ENCODE results near the gene PCBP1. TPM values are rescaled to one million over a fixed set of nuclear protein-coding genes. Genes with fewer than 3 reads are reported as not detected.

The PCBP1 gene
- total and polyA plus RNA-seq, 2 donors, result 45.9 to 361 TPM

DNA sequence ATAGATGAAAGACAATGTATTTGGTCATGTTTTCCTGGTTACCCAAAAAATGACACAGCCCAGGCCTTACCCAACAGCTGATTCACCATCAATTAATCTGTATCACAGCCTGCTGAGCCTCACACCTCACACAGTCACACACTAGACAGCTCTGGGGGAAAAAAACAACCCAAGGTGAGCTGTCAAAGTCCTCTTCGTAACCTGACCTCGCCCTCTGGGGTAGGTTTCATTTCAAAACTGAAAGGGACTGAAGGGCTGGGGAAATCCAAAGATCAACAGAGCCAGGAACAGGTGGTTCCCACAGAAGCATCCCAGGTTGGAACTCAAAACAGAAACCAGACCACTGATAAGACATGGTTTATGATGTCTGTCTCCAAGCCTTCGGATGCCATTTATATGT, 18.2 kb upstream of the PCBP1 start:
- Histone ChIP-seq H3K4me1 (ENCODE audit: control insufficient read depth in 2 of 2, insufficient read depth in 2 of 2, low read length in 2 of 2) (peaks cover 0 to 29% of the 10 kb centered on the region in 2 donors), H3K9me3 (ENCODE audit: control insufficient read depth in 2 of 2, insufficient read depth in 1 of 2, low read length in 1 of 2) (no peaks in the 10 kb centered on the region), H3K36me3 (ENCODE audit: control insufficient read depth in 2 of 2, insufficient read depth in 2 of 2, low read length in 1 of 2) (peaks cover 20 to 36% of the 10 kb centered on the region in 2 donors), H3K27ac (ENCODE audit: low read depth in 1 of 2, low read length in 1 of 2) (peak overlapping the region; percentile 46 to 74), H3K4me3 (ENCODE audit: low read length in 2 of 2) (no peak overlapping the region), H3K27me3 (ENCODE audit: control insufficient read depth in 2 of 2, insufficient read depth in 1 of 2, low read length in 1 of 2) (no peaks in the 10 kb centered on the region)
- 88% methylated on average over 3 of the region's 3 CpGs for WGBS
- peak in 3 of 9 donors; percentile 19 to 60 (median 25) for DNase-seq (ENCODE audit: low read depth in 6 of 9, low spot score in 9 of 9)

- H3K27ac ChIP-seq (ENCODE audit: low read depth in 1 of 2, low read length in 1 of 2), result peak overlapping the region; percentile 70 to 72
- WGBS, result 75% methylated on average over 13 of the region's 13 CpGs
Measured at GRCh38 chr2:70070542-70071268, 16.6 kb upstream of the PCBP1 start.

GRCh38 chr2:70073493-70073892, 13.8 kb upstream of the PCBP1 start:
- H3K36me3 ChIP-seq (ENCODE audit: control insufficient read depth in 2 of 2, insufficient read depth in 2 of 2, low read length in 1 of 2), result peaks cover 14 to 51% of the 10 kb centered on the region in 2 donors
- peak overlapping the region in 1 of 2 donors; percentile 27 for H3K27ac ChIP-seq (ENCODE audit: low read depth in 1 of 2, low read length in 1 of 2)
- H3K9me3 ChIP-seq (ENCODE audit: control insufficient read depth in 2 of 2, insufficient read depth in 1 of 2, low read length in 1 of 2), result peaks cover 0 to 7% of the 10 kb centered on the region in 2 donors
- H3K4me3 ChIP-seq (ENCODE audit: low read length in 2 of 2), result no peak overlapping the region
- peaks cover 0 to 33% of the 10 kb centered on the region in 2 donors for H3K4me1 ChIP-seq (ENCODE audit: control insufficient read depth in 2 of 2, insufficient read depth in 2 of 2, low read length in 2 of 2)
- no peak for DNase-seq (ENCODE audit: low read depth in 6 of 9, low spot score in 9 of 9)
- 88% methylated on average over 5 of the region's 5 CpGs for WGBS
- no peaks in the 10 kb centered on the region for H3K27me3 ChIP-seq (ENCODE audit: control insufficient read depth in 2 of 2, insufficient read depth in 1 of 2, low read length in 1 of 2)

More at GRCh38 chr2:70070542-70071268, 16.6 kb upstream of the PCBP1 start:
- Histone ChIP-seq H3K9me3 (ENCODE audit: control insufficient read depth in 2 of 2, insufficient read depth in 1 of 2, low read length in 1 of 2) (peaks cover 0 to 7% of the 10 kb centered on the region in 2 donors), H3K4me3 (ENCODE audit: low read length in 2 of 2) (no peak overlapping the region), H3K36me3 (ENCODE audit: control insufficient read depth in 2 of 2, insufficient read depth in 2 of 2, low read length in 1 of 2) (peaks cover 18 to 39% of the 10 kb centered on the region in 2 donors), H3K27me3 (ENCODE audit: control insufficient read depth in 2 of 2, insufficient read depth in 1 of 2, low read length in 1 of 2) (no peaks in the 10 kb centered on the region), H3K4me1 (ENCODE audit: control insufficient read depth in 2 of 2, insufficient read depth in 2 of 2, low read length in 2 of 2) (peaks cover 0 to 36% of the 10 kb centered on the region in 2 donors)
- DNase-seq (ENCODE audit: low read depth in 6 of 9, low spot score in 9 of 9), result peak in 6 of 9 donors; percentile 65 to 89 (median 72)

- no peak overlapping the region for H3K4me3 ChIP-seq (ENCODE audit: low read length in 2 of 2)
- peaks cover 0 to 7% of the 10 kb centered on the region in 2 donors for H3K9me3 ChIP-seq (ENCODE audit: control insufficient read depth in 2 of 2, insufficient read depth in 1 of 2, low read length in 1 of 2)
- peaks cover 6 to 15% of the 10 kb centered on the region in 2 donors for H3K4me1 ChIP-seq (ENCODE audit: control insufficient read depth in 2 of 2, insufficient read depth in 2 of 2, low read length in 2 of 2)
- H3K27ac ChIP-seq (ENCODE audit: low read depth in 1 of 2, low read length in 1 of 2), result peak overlapping the region in 1 of 2 donors; percentile 15
- H3K27me3 ChIP-seq (ENCODE audit: control insufficient read depth in 2 of 2, insufficient read depth in 1 of 2, low read length in 1 of 2), result no peaks in the 10 kb centered on the region
- DNase-seq (ENCODE audit: low read depth in 6 of 9, low spot score in 9 of 9), result no peak
- H3K36me3 ChIP-seq (ENCODE audit: control insufficient read depth in 2 of 2, insufficient read depth in 2 of 2, low read length in 1 of 2), result peaks cover 34 to 82% of the 10 kb centered on the region in 2 donors
Measured at GRCh38 chr2:70078384-70078783, 8.9 kb upstream of the PCBP1 start.

DNA sequence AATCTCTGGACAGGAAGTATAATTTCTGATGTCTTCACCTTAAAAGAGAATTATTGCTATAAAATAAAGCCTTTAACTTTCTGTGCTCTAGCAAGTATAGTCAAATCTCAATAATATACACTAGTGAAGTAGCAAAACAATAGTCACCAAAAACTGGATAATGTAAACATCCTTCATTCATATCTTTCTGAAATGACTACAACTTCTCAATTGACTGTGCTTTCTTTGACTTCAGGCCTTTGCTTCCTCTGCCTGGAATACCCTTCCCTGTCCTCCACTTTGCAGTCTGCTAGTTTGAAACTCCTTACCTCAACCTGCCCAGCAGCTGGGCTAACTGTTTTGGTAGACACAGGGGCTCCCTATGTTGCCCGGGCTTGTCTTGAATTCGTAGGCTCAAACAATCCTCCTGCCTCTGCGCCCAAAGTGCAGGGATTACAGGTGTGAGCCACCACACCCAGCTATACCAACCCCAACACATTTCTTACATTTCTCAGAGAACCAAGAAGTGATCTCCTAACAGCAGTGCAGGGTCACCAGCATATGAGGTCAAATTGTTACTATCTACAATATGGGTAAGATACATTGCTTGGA, 6.6 kb upstream of the PCBP1 start:
- no peak overlapping the region for H3K4me3 ChIP-seq (ENCODE audit: low read length in 2 of 2)
- H3K36me3 ChIP-seq (ENCODE audit: control insufficient read depth in 2 of 2, insufficient read depth in 2 of 2, low read length in 1 of 2), result peaks cover 29 to 78% of the 10 kb centered on the region in 2 donors
- H3K27me3 ChIP-seq (ENCODE audit: control insufficient read depth in 2 of 2, insufficient read depth in 1 of 2, low read length in 1 of 2), result no peaks in the 10 kb centered on the region
- H3K4me1 ChIP-seq (ENCODE audit: control insufficient read depth in 2 of 2, insufficient read depth in 2 of 2, low read length in 2 of 2), result peaks cover 16 to 23% of the 10 kb centered on the region in 2 donors
- WGBS, result 94% methylated on average over 3 of the region's 3 CpGs
- H3K9me3 ChIP-seq (ENCODE audit: control insufficient read depth in 2 of 2, insufficient read depth in 1 of 2, low read length in 1 of 2), result no peaks in the 10 kb centered on the region
- DNase-seq (ENCODE audit: low read depth in 6 of 9, low spot score in 9 of 9), result no peak
- H3K27ac ChIP-seq (ENCODE audit: low read depth in 1 of 2, low read length in 1 of 2), result peak overlapping the region; percentile 38 to 70

DNA sequence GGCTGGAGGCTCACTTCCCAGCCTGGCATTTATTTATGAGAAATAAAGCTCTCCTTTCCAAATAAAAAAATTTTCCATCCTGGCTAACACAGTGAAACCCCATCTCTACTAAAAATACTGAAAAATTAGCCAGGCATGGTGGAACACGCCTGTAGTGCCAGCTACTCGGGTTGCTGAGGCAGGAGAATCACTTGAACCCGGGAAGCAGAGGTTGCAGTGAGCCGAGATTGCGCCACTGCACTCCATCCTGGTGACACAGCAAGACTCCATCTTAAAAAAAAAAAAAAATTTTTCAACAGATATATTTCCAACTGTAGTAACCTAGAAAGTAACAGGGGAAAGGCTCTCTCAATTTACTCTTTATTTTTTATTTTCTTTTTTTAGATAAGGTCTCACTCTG, 6.1 kb upstream of the PCBP1 start:
- H3K27me3 ChIP-seq (ENCODE audit: control insufficient read depth in 2 of 2, insufficient read depth in 1 of 2, low read length in 1 of 2), result no peaks in the 10 kb centered on the region
- H3K4me1 ChIP-seq (ENCODE audit: control insufficient read depth in 2 of 2, insufficient read depth in 2 of 2, low read length in 2 of 2), result peaks cover 19 to 29% of the 10 kb centered on the region in 2 donors
- peaks cover 27 to 73% of the 10 kb centered on the region in 2 donors for H3K36me3 ChIP-seq (ENCODE audit: control insufficient read depth in 2 of 2, insufficient read depth in 2 of 2, low read length in 1 of 2)
- no peak overlapping the region for H3K4me3 ChIP-seq (ENCODE audit: low read length in 2 of 2)
- peak overlapping the region; percentile 38 to 70 for H3K27ac ChIP-seq (ENCODE audit: low read depth in 1 of 2, low read length in 1 of 2)
- no peak for DNase-seq (ENCODE audit: low read depth in 6 of 9, low spot score in 9 of 9)
- 89% methylated on average over 5 of the region's 5 CpGs for WGBS
- no peaks in the 10 kb centered on the region for H3K9me3 ChIP-seq (ENCODE audit: control insufficient read depth in 2 of 2, insufficient read depth in 1 of 2, low read length in 1 of 2)

DNA sequence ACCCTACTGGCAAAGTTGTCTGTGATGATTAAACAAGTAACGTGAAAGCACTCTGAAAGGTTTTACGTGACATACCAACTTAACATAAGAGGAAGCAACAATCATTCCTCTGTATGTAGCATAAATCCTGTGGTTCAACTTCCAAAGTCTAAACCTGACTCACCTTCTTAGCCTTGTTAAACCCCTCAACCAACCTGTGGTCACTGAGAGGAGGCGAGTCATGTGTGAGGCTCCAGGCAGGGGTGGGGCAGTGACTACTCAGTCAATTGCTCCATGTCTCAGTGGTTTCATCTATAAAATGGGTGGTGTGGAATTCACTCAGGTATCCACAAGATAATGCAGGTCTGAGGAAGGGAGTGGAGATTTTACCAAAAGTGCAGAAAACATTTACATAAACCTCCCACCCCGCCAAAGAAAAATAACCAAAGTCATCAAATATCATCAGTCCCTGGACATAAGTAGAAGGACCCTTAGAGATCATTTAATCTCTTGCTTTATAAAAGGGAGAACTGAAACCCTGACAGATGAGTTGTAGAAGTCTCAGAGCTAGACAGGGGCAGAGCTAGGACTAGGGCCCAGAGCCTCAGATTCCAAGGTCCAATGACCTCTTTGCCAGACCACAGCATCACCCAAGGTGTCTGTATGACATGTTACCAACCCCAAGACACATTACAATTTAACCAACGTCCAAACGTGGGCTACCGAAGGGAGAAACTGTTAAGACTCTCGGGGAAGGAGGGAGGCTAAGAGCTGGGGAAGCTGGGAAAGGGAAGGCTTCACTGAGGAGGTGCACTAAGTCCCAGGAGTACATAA, 3.7 kb upstream of the PCBP1 start:
- no peak for DNase-seq (ENCODE audit: low read depth in 6 of 9, low spot score in 9 of 9)
- H3K9me3 ChIP-seq (ENCODE audit: control insufficient read depth in 2 of 2, insufficient read depth in 1 of 2, low read length in 1 of 2), result no peaks in the 10 kb centered on the region
- no peaks in the 10 kb centered on the region for H3K27me3 ChIP-seq (ENCODE audit: control insufficient read depth in 2 of 2, insufficient read depth in 1 of 2, low read length in 1 of 2)
- H3K4me3 ChIP-seq (ENCODE audit: low read length in 2 of 2), result no peak overlapping the region
- peak overlapping the region; percentile 0 to 43 for H3K27ac ChIP-seq (ENCODE audit: low read depth in 1 of 2, low read length in 1 of 2)
- H3K36me3 ChIP-seq (ENCODE audit: control insufficient read depth in 2 of 2, insufficient read depth in 2 of 2, low read length in 1 of 2), result peaks cover 30 to 60% of the 10 kb centered on the region in 2 donors
- 85% methylated on average over 8 of the region's 8 CpGs for WGBS
- H3K4me1 ChIP-seq (ENCODE audit: control insufficient read depth in 2 of 2, insufficient read depth in 2 of 2, low read length in 2 of 2), result peaks cover 19 to 27% of the 10 kb centered on the region in 2 donors

GRCh38 chr2:70084973-70085710, 2.1 kb upstream of the PCBP1 start:
- Histone ChIP-seq H3K4me3 (ENCODE audit: low read length in 2 of 2) (peak overlapping the region; percentile 66 to 79), H3K36me3 (ENCODE audit: control insufficient read depth in 2 of 2, insufficient read depth in 2 of 2, low read length in 1 of 2) (peaks cover 26 to 57% of the 10 kb centered on the region in 2 donors), H3K9me3 (ENCODE audit: control insufficient read depth in 2 of 2, insufficient read depth in 1 of 2, low read length in 1 of 2) (no peaks in the 10 kb centered on the region), H3K4me1 (ENCODE audit: control insufficient read depth in 2 of 2, insufficient read depth in 2 of 2, low read length in 2 of 2) (peaks cover 25 to 32% of the 10 kb centered on the region in 2 donors), H3K27me3 (ENCODE audit: control insufficient read depth in 2 of 2, insufficient read depth in 1 of 2, low read length in 1 of 2) (no peaks in the 10 kb centered on the region), H3K27ac (ENCODE audit: low read depth in 1 of 2, low read length in 1 of 2) (peak overlapping the region; percentile 100)
- peak in 4 of 9 donors; percentile 55 to 82 (median 59) for DNase-seq (ENCODE audit: low read depth in 6 of 9, low spot score in 9 of 9)
- 45% methylated on average over 10 of the region's 10 CpGs for WGBS
